ENCODE data around the gene RBMS3.

Gene RBMS3

GRCh38 chr3:29694783-29695182 lies 413.9 kb downstream of the RBMS3 start:
- DNase-seq = no peak

DNA sequence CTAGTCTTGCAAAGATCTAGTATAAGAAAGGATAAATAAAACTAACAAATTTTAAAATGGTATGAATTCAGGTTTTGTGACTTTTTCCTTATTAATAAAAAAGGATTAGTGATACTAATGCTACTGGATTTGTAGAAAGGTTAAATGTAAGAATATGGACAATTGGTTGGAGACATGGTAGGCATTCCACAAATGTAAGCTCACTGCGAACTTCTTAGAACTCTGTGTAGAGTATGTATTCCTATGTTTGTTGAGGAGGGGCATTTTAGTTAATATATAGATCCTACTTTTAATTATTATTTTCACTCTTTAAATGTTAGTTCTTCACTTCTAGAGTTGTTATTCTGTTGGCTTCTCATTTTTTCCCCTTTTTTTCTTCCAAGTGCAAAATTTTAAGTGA lies 414.3 kb downstream of the RBMS3 start:
- no peak for DNase-seq

GRCh38 chr3:29695643-29696198 lies 414.9 kb downstream of the RBMS3 start:
- peak; percentile 12 for DNase-seq

DNA sequence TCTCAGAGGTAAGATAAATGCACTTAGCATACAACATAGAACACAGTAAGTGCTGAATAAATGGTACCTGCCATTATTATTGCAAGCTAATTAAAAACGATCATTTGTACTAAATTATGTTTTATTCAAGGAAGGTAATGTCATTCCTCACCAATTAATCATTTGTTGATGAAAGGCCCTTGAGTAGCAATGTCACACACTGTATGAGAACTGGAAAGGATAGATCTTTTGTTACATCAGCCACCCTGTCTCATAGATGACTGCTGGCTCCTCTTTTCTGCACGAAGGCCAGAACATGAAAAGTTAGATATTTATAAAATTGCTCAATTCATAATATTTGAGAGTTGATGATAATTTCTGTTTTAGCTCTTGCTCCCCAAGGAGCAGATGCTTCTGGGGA lies 415.4 kb downstream of the RBMS3 start:
- no peak for DNase-seq

DNA sequence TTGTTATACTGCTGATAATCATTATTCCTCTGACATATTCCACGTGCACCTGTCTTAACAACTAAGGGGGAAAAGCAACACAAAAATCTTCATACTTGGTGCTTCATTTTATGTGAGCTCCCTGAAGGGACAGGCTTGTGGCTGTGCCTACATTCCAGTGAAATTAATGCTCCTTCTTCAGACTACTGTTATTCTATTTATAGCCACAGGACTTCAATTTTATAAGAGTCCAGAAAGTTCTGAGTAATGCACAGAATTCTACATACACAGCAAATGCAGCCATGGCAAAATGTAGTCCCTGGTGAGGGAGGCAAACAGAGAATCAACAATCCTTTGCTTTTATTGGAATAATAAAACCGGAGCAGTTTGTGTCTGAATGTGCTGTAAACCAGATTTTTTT lies 417.1 kb downstream of the RBMS3 start:
- no peak for DNase-seq

GRCh38 chr3:29700256-29700655 lies 419.4 kb downstream of the RBMS3 start:
- no peak for DNase-seq

DNA sequence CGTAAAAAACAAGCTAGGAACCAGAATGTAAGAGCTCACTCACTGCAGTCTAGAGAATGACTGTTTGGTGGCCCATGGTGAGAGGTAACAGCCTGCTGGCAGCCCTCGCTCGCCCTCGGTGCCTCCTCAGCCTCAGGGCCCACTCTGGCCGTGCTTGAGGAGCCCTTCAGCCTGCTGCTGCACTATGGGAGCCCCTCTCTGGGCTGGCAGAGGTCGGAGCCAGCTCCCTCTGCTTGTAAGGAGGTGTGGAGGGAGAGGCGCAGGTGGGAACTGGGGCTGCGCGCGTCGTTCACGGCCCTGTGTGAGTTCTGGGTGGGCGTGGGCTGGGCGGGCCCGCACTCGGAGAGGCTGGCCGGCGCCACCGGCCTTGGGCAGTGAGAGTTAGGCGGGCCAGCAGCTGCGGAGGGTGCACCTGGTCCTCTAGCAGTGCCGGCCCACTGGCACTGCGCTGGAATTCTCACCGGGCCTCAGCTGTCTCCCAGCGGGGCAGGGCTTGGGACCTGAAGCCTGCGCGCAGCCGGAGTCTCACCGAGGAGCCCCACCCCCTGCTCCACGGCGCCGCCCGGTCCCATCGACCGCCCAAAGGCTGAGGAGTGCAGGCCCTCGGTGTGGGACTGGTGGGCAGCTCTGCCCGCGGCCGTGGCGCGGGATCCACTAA lies 420.6 kb downstream of the RBMS3 start:
- no peak for DNase-seq

DNA sequence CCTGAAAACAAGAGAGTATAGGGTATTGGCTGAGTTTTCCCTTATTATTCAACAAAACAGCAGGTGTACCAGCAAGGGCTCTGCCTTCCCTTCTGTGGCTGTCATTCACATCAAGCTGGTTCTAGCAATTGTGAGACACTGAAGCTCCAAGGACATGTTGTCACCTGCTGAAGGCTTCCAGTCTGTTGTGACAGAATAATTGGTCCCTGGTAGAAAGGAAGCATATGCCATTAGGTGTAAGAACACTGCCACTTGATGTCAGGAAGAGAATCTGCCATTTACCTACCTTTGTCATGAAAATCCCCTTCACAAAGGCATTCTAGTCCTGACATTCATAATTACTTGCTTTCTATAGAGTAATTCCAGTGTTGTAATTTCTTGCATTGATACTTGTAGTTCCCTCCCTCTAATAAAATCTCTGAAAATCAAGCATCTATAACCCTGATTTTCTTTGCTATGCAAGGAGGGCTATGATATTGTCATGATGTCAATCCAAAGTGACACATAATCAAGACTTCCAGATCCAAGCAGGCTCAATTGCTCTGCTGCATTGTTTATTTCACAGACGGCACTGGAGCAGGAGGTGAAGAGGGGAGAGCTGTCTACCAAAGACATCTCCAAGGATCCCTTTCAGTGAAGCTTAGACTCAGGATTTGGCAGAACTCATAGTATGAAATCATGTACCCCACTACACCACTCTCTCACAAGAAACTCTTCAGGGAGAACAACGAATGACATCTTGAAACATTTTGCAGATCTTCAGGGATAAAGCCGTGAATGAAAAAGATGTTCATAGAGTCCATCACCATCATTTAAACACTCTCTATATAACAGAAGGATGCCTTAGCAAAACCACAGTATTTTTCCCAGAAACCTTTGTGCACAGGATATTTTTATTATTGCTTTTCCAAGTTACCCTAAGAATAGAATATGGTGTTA lies 425.3 kb downstream of the RBMS3 start:
- no peak for DNase-seq

DNA sequence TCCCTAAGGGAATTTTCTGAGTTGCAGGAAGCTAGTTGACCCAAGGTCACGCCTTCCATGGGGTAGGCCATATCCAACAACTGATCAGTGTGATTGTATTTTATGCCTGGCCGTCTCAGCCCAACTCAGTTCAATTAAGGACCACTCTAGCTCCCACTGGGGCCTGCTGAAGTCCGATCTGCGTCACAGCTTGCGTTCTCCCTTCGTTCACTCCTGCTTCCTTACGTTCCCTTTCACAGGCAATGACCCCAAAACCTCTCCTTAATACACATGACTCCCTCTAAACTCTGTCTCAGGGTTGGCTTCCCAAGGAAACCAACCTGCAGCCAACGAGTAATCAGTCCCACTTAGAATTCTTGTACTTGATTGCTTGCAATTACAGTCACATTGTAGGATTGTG lies 428.0 kb downstream of the RBMS3 start:
- DNase-seq = no peak

- no peak for DNase-seq
Observed at GRCh38 chr3:29711255-29711771, 430.4 kb downstream of the RBMS3 start.

DNA sequence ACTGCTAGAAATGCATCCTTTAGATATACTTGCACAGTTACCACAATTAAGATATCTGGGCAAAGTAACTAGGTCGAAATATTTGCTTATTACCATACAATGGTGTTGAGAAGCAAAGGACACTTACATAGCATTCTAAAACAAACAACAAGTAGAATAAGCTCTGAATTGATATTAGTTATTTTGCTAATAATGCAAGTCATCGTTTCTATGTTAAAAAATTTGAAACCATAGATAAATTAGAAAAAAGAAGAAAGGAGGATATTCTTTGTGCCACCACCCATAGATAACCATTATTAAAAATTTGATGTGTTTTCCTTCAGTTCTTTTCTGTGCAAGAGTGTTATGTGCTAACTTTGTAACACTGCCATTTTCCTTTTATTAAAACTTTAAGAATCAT lies 435.3 kb downstream of the RBMS3 start:
- DNase-seq = no peak

- no peak for DNase-seq
Observed at GRCh38 chr3:29718661-29719065, 437.8 kb downstream of the RBMS3 start.

DNA sequence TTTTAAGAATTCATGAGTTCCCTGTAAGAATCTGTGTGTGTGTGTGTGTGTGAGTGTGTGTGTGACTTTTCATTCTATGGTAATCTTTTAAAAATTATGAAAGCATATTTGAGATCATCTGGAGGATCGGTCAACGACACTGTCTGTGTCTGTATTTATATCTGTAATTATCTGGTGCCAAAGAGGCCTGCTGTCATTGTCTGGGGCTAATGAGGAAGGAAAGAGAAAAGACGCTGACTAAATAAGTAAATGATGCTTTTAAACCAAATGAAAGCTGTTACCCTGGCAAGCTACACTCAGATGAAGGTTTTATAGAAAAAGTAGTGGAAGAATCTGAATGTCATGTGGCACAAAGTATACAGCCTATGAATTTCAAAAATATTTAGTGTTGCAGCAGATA lies 439.8 kb downstream of the RBMS3 start:
- DNase-seq = no peak

DNA sequence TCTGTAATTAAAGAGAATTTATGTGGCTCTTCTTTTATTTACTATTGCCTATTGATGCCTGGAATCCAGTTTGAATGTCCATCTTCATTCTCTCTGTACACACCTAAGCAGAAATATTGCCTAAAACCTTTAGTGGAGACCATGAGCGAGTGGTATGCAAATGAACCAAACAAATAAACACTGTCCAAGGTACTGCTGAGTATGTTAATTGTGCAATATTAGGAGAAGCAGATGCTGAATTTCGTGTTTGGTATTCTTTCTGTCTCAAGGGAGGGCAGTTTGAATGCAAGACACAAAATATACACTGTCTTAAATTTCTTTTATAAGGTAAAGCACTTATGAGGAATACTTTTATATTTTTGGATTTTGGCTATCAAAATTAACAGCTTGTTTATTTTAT lies 440.9 kb downstream of the RBMS3 start:
- DNase-seq = no peak

- no peak for DNase-seq
Observed at GRCh38 chr3:29731050-29731449, 450.2 kb downstream of the RBMS3 start.

GRCh38 chr3:29741231-29741630 lies 460.4 kb downstream of the RBMS3 start:
- DNase-seq = no peak

- no peak for DNase-seq
Observed at GRCh38 chr3:29745232-29745870, 464.5 kb downstream of the RBMS3 start.

- no peak for DNase-seq
Observed at GRCh38 chr3:29746163-29746760, 465.4 kb downstream of the RBMS3 start.

DNA sequence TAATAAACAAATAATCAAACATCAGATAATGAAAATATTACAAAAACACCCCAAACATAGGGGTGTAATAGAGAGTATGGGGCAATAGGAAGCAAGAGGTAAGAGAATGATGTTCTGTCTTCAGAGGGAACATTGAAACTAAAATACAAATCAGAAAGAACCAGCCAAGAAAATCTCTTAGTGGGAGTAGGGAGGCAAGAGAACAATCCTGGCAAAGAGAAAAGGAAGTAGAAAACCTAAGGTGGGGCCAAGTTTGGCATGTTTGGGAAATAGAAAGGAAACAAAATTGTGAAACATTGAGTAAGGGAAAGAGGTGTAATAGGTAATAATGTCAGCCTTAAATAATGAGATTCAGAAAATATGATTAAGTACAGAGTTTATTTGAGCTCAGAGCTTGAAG lies 467.1 kb downstream of the RBMS3 start:
- no peak for DNase-seq

- no peak for DNase-seq
Observed at GRCh38 chr3:29751647-29752314, 470.9 kb downstream of the RBMS3 start.

DNA sequence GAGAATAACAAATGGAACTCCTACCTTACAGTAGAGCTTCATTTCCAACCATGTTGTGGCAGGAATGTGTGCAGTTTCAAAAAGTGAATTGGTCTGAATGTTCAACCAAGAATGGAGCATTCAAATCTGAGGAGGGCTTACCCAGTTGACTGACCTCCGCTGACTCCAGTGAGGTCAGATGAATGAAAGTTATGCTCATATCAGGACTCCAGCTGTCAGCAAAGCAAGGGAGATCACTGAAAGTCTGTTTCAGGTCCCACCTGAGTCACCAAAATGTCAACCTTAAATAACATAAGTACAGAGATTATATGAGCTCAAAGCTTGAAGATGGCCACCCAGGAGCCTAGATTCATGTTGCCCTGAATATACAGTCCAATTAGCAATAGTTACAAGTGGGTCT lies 473.5 kb downstream of the RBMS3 start:
- no peak for DNase-seq

DNA sequence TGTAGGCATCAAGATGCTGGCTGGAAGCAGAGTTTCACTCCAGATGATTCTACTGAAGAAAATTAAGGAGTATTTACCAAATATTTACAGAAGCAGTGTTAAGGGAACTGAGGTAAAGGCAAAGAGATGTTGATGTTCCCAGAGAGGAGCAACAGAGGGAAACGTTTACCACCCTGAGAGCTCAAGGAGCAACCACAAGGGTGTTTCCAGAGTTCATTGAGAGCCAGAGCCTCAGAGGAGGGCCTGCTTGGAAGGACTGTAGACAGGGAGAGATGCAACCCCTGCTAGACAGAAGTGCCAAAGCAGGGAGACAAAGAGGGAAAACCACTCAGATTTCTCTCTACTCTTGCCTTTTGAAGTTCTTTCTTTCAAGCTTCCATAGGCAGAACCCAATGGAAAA lies 474.5 kb downstream of the RBMS3 start:
- no peak for DNase-seq
